Stimulated activated CD8-positive, alpha-beta memory T cell treated with anti-CD3 and anti-CD28 coated beads, Interleukin-12 subunit alpha, Interleukin-12 subunit beta, amount 100 ng/mL, for 24 hours (primary cell): ENCODE measurements around the gene NEAT1.
A peak's percentile ranks its signal among the peaks of the same experiment; 100 is the strongest.
"Not testable (repeated sequence)": the region's sequence is repeated elsewhere in the genome, so short reads cannot be mapped to it uniquely, and the experiment has no call there.

Source experiments
- DNase-seq: peaks from one replicate; pipeline ENCODE4 v3.0.0-alpha.2; 2020; ENCODE audit errors: extremely low read depth

NEAT1 gene

GRCh38 chr11:65448418-65449105, 26.0 kb downstream of the NEAT1 start:
- DNase-seq, result no peak

GRCh38 chr11:65451301-65451700, 28.7 kb downstream of the NEAT1 start:
- not testable (repeated sequence) for DNase-seq

- not testable (repeated sequence) for DNase-seq
Measured at GRCh38 chr11:65452259-65452658, 29.7 kb downstream of the NEAT1 start.

- no peak for DNase-seq
Measured at GRCh38 chr11:65452806-65453490, 30.4 kb downstream of the NEAT1 start.

DNA sequence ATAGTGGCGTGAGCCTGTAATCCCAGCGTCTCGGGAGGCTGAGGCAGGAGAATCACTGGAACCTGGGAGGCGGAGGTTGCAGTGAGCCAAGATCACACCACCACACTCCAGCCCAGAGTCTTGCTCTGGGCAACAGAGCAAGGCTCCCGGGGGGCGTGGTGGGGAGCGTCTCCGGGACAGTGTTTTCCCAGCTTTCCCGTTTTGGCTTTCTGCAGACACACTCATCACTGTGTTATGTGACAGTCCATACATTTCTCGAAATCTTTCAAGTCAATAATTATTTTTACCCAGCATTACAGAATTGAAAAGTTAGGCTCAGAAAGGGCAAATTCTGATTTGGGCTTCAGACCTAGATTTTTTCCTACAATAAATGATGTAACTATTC, 31.7 kb downstream of the NEAT1 start:
- DNase-seq, result no peak

GRCh38 chr11:65454696-65455456, 32.3 kb downstream of the NEAT1 start:
- DNase-seq, result peak; percentile 31

DNA sequence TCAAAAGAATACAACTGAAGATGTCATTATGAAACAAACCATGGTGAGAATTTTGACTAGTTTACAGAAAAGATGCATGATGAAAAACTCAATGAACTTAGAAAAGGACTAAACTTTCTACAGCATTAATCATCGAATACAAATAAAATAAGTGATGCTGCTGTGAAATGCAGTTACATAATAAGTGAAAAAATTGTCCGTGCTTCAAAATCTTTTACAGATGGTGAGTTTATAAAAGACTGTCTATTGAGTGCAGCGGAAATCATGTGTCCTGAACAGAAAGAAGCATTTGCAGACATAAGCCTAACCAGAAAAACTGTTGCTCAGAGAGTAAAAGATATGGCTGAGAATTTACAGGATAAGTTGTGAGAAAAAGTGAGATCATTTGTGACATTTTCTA, 33.8 kb downstream of the NEAT1 start:
- no peak for DNase-seq

DNA sequence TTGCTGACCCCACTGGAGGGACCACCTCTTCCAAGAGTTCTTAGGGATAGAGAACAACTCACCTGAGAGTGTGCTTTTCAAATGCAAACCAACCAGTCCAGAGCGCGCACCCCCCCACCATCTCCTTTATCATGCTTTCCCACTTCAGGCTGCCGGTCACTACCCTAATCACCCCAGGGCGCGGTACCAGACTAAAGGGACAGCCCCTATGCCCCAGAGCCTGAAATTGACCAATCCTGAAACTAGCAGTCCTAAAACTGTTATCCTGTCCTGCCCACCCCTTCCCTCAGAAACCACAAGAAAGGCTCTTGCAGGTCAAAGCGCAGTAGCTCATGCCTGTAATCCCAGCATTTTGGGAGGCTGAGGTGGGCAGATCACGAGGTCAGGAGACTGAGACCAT, 37.0 kb downstream of the NEAT1 start:
- no peak for DNase-seq

DNA sequence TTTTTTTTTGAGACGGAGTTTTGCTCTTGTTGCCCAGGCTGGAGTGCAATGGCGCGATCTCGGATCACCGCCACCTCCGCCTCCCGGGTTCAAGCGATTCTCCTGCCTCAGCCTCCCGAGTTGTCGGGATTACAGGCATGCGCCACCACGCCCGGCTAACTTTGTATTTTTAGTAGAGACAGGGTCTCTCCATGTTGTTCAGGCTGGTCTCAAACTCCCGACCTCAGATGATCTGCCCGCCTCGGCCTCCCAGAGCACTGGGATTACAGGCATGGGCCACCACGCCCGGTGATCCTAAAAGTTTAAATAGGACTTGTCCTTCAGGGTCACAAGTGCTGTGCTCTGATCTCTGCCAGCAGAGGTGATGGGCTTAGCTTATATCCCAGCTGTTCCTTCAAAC, 42.9 kb downstream of the NEAT1 start:
- DNase-seq, result not testable (repeated sequence)

DNA sequence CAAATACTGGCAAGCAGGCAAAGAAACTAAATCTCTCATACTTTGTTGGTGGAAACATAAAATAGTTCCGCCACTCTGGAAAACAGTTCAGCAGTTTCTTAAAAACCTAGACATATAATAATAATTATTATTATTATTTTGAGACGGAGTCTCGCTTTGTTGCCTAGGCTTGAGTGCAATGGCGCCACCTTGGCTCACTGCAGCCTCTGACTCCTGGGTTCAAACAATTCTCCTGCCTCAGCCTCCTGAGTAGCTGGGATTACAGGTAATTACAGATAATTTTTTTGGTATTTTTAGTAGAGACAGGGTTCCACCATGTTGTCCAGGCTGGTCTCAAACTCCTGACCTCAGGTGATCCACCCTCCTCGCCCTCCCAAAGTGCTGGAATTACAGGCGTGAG, 44.7 kb downstream of the NEAT1 start:
- not testable (repeated sequence) for DNase-seq

DNA sequence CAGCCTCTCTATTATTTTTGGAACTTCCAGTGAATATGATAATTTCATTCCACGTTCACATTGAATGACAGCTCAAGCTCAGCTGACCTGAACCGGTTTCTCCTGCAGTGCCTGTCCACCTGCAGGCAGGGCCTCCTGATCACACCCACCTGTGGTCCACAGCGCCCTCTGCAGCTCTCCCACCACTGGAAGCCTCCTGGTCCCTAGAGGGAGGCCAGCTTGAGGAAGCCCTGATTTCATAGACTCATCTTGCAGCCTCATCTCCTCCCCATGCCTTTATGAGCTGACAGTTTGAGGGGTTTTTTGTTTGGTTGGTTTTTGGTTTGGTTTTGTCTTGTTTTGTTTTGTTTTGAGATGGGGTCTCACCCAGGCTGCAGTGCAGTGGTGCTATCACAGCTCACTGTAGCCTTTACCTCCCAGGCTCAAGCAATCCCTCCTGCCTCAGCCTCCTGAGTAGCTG, 46.3 kb downstream of the NEAT1 start:
- no peak for DNase-seq

DNA sequence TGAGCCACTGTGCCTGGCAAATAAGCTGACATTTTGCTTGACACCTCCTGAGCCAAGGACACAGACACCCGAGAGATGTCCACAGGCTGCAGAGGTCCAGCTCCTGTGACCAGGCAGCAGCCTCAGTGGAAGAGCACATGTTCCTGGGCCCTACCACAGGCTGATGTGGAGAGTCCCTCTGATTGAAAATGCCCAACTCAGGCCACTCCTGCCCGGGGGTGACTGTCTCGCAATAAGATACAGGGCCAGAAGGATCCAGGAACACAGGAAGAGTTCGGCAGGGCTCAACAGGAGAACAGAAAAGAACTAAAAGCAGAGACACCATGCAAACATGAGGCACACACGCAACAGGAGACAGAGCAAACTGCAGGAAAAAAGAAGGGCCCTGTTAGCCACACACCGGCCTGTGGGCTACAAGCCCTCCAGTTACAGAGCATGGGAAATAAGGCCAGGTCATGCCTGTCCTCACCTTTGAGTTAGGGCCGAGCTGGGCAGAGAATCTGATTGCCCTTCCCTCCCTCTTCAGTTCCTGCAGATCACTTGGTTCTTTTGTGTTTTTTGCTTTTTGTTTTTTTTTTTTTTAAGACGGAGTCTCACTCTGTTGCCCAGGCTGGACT, 47.9 kb downstream of the NEAT1 start:
- DNase-seq, result no peak

DNA sequence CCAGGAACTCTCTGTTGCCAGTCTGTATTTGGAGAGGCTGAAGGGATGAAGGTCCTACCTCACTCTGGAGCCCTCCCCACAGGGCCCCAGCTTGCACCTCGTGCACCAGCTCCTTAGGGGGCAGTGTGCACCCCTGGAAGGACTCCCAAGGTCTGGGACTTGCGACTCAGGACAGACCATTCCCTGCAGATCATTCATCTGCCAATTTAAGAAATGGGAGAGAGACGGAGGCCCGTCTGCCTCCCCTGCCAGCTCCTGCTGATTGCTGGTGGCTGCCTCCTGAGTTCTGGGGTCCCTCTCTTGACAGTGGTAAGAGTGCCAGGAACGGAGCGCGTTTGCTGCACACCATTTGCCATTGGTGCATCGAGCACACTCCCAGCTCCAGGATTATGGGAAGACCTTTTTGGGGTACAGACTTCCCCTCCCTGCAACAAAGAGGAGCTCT, 48.9 kb downstream of the NEAT1 start:
- no peak for DNase-seq

GRCh38 chr11:65472588-65473277, 50.1 kb downstream of the NEAT1 start:
- DNase-seq, result not testable (repeated sequence)

DNA sequence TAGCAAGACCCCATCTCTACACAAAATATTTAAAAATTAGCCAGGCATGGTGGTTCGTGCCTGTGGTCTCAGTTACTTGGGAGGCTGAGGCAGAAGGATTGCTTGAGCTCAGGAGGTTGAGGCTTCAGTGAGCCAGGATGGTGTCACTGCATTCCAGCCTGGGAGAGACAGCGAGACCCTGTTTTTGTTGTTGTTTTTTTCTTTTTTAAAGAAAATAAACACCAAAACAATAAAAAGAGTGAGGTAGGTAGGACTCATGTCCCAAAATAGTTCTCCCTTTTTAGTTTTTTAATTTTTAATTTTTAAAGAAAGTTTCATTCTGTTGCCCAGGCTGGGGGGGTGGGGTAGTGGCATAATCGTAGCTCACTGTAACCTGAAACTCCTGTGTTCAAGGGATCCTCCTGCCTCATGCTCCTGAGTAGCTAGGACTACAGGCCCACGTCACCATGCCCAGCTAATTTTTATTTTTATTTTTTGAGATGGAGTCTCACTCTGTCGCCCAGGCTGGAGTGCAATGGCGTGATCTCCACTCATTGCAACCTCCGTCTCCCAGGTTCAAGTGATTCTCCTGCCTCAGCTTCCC, 50.8 kb downstream of the NEAT1 start:
- no peak for DNase-seq

- DNase-seq, result no peak
Measured at GRCh38 chr11:65474864-65475263, 52.3 kb downstream of the NEAT1 start.

GRCh38 chr11:65476632-65477148, 54.1 kb downstream of the NEAT1 start:
- no peak for DNase-seq

DNA sequence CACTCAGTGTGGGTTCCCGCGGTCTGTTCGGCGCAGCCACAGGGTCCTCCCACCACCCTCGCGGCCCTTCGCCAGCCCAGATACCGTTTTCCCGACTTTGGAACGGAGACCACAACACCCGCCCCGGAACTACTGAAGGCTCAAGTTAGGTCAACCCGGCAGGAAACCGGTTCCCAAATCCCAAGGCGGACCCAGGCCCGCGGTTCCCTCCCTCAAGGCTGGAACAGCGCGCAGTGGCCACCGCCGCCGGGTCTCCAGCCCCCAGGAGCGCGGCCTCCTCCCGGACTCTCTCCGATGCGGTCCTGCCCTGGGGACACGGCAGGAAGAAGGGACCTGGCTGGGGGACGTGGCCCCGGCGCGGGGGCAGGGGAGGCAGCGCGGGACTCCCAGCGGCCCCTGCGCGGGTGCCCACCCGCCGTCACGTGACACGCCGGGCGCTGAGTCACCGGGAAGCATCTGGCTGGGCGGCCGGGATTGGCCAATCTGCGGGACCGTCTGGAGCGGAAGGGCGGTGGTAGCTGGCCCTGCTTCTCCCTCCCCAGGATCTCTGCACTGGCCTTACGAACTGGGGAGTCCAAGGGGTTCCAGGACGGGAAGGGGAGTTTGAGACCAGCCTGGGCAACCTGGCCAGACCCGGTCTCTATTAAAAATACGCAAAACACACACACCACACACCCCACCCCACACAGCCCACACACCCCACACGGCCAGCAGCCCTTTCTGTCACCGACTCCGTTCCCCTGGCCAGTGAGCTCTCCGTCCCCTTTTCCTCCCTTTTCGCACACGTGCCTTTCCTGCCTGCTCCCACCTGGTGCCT, 54.8 kb downstream of the NEAT1 start:
- peak; percentile 89 for DNase-seq

DNA sequence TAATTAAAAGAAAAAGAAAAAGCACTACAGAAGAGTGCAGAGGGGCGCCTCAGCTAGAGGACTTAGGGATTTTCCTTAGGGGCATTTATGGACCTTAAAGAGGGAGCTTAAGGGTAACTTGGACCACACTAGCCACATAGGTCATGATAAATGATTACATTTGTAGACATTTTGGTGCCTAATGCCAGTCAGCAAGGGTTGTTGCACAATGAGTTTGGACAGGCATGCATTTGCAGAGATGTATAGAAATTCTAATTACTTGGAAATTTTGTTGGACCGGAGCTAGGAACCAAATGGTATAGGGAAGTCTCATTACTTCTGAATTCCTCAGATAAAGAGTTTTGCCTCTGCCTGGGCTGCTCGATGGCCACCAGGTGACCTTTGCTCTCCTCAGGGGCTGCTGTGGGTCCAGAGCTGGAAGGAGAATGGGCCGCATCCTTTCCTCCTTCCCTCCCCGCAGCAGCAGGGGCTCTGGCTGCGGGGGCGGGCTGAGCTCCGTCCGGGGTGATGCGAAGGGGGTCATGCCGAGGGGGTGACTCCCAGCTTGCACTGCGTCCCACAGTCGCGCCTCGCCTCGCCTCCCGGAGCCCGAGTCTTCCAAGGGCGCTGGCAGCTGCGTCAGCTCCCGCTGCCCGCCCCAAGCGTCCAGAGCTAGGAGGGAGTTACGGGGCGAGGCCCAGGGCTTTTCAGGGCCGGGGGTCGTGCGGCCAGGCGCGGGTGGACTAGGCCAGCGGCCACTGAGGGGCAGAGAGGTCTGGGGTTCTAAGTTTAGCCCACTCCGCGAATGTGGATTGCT, 56.0 kb downstream of the NEAT1 start:
- DNase-seq, result no peak
